GM12878 (cell line): ENCODE results near the gene BCAS4.

Experiments
- CEBPB ChIP-seq, 2 experiments: fragments of 150-350 bp in 1 of 2; IDR thresholded peaks; 2 replicates each; pipeline ENCODE4 v1.6.1; 2012 to 2014; ENCODE audit warnings: low read depth in 2 of 2, low read length in 2 of 2, borderline replicate concordance in 1 of 2, inconsistent platforms in 1 of 2
- CTCF ChIP-seq, 3 experiments: IDR thresholded peaks in 2 of 3; conservative IDR thresholded peaks in 1 of 3; 2 replicates each; pipeline ENCODE4 v1.5.1; 2011; ENCODE audit warnings: low read depth in 3 of 3, low read length in 3 of 3, mild to moderate bottlenecking in 3 of 3, control low read depth in 2 of 3, moderate library complexity in 2 of 3, inconsistent platforms in 1 of 3, mixed read lengths in 1 of 3; ENCODE audit not compliant: control insufficient read depth in 2 of 3, insufficient read depth in 1 of 3; ENCODE audit errors: extremely low read depth in 1 of 3
- EZH2 ChIP-seq: IDR thresholded peaks from 2 replicates; pipeline ENCODE4 v1.6.1; 2012; ENCODE audit warnings: low read depth, mild to moderate bottlenecking, control low read depth, inconsistent platforms, low read length, borderline replicate concordance; ENCODE audit not compliant: control insufficient read depth
- IRF3 ChIP-seq: fragments of 450-650 bp; IDR thresholded peaks from 2 replicates; pipeline ENCODE4 v1.6.1; 2014; ENCODE audit warnings: mild to moderate bottlenecking
- POLR2AphosphoS5 ChIP-seq: IDR thresholded peaks from 2 replicates; pipeline ENCODE4 v1.6.1; 2011; ENCODE audit warnings: mild to moderate bottlenecking, low read length, inconsistent platforms
- PRDM15 ChIP-seq: fragments of 450-650 bp; formaldehyde crosslinking; IDR thresholded peaks from 2 replicates; pipeline ENCODE4 v1.4.0; 2020; ENCODE audit warnings: mild to moderate bottlenecking, moderate library complexity
- TBL1XR1 ChIP-seq: IDR thresholded peaks from 2 replicates; pipeline ENCODE4 v1.6.1; 2012; ENCODE audit warnings: low read depth, low read length, improper control_type of control experiment
- ZBED1 ChIP-seq: IDR thresholded peaks from 2 replicates; pipeline ENCODE4 v1.6.1; 2016; ENCODE audit warnings: borderline replicate concordance
- ZNF274 ChIP-seq: IDR thresholded peaks from one replicate; pipeline ENCODE4 v1.8.0; 2011; ENCODE audit not compliant: insufficient read length, insufficient read depth

GRCh38 chr20:50913690-50914375 lies 119.0 kb downstream of the BCAS4 start:
- TF ChIP-seq CTCF (IDR thresholded peaks at IDR 0.05 in 2 of 3, conservative IDR thresholded peaks at IDR 0.05 in 1 of 3; ENCODE audit: control insufficient read depth in 2 of 3, extremely low read depth in 1 of 3, insufficient read depth in 1 of 3, low read depth in 3 of 3, low read length in 3 of 3) (no peak), EZH2 (no peak), IRF3 (no peak), ZNF274 (no peak), POLR2AphosphoS5 (peak; percentile 30; the same call in 1 of the 2 replicates), CEBPB (IDR thresholded peaks at IDR 0.05; ENCODE audit: borderline replicate concordance in 1 of 2, low read depth in 2 of 2, low read length in 2 of 2) (no peak), ZBED1 (no peak), TBL1XR1 (no peak), PRDM15 (no peak)
